Thoracic aorta (tissue), 2 donors: ENCODE data around the gene PNPLA8. TPM values are rescaled to one million over a fixed set of nuclear protein-coding genes. Genes with fewer than 3 reads are reported as not detected.

Experiments used
- ATAC-seq: fragments of 150-250 bp; one replicate; pipeline ENCODE4 v1.8.0; 2017; ENCODE audit warnings: low read depth; ENCODE audit not compliant: insufficient number of reproducible peaks, low FRiP score
- DNase-seq: peaks from one replicate; pipeline ENCODE4 v3.0.0-alpha.2; 2020; ENCODE audit warnings: low spot score
- H3K27ac ChIP-seq, 2 donors: fragments of 200-600 bp; sonication (generic); 1 replicate in 1 of 2; 2 replicates in 1 of 2; pipeline ENCODE4 v1.5.1; 2016; ENCODE audit warnings: mild to moderate bottlenecking in 2 of 2, moderate library complexity in 2 of 2
- H3K27me3 ChIP-seq: fragments of 200-600 bp; sonication (generic); replicated peaks from 2 replicates; pipeline ENCODE4 v1.6.0; 2016; ENCODE audit warnings: mild to moderate bottlenecking; ENCODE audit not compliant: insufficient read depth
- H3K36me3 ChIP-seq: fragments of 200-600 bp; sonication (generic); one replicate; pipeline ENCODE4 v1.5.1; 2016
- H3K4me1 ChIP-seq, 2 donors: fragments of 200-600 bp; sonication (generic); 1 replicate in 1 of 2; 2 replicates in 1 of 2; pipeline versions ENCODE4 v1.5.1 to v1.6.0; 2016; ENCODE audit warnings: low read depth in 2 of 2, mild to moderate bottlenecking in 1 of 2; ENCODE audit not compliant: control insufficient read depth in 1 of 2
- H3K4me3 ChIP-seq: fragments of 200-600 bp; sonication (generic); 2 replicates; pipeline ENCODE4 v1.5.1; 2016; ENCODE audit warnings: mild to moderate bottlenecking
- H3K9me3 ChIP-seq: fragments of 200-600 bp; sonication (generic); 2 replicates; pipeline ENCODE4 v1.5.1; 2016
- total RNA-seq, 2 donors: library from RNA; depleted of rRNA; stranded (reverse); fragments of >200 nt; gene quantifications; one replicate each; pipeline versions ENCODE4 v1.1.0 to v1.2.3, GENCODE V29; 2016
- TF ChIP-seq, protein P1 (sequence below): fragments of 200-600 bp; sonication (generic); IDR thresholded peaks from one replicate; pipeline ENCODE4 v1.5.1; 2019; ENCODE audit warnings: antibody characterized with exemption

Gene PNPLA8
- total RNA-seq, 2 donors from 2014 or later, result 29.6 to 45.8 TPM

DNA sequence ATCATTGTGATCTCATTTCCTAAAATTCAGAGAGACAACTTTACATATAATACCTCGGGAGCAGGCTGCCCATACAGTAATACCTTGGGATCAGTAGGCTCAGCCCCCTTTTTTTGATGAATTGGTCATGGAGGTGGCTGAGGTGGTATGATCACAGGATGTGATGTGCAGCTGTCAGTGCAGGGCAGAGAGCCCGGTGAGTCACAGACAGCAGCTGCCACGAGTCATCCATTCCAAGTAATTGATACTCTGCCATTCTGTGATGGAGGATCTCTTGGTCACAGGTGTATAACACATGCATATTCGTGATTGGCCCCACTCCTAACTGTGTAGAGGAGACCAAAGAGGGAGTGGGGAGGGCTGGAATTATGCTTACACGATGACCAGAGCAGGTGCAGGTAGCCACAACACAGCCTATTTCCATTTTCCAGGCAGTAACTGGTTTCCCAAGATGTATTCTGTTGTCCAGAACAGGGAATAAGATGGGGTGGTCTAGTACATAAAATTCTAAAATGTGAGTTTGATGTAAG, 83.8 kb downstream of the PNPLA8 start:
- DNase-seq (no peak), ATAC-seq (no peak)
- Histone ChIP-seq H3K4me3 (no peak overlapping the region), H3K9me3 (no peaks in the 10 kb centered on the region), H3K36me3 (no peaks in the 10 kb centered on the region), H3K4me1 (no peaks in the 10 kb centered on the region), H3K27me3 (no peaks in the 10 kb centered on the region), H3K27ac (no peak overlapping the region)
- TF ChIP-seq, protein P1, sequence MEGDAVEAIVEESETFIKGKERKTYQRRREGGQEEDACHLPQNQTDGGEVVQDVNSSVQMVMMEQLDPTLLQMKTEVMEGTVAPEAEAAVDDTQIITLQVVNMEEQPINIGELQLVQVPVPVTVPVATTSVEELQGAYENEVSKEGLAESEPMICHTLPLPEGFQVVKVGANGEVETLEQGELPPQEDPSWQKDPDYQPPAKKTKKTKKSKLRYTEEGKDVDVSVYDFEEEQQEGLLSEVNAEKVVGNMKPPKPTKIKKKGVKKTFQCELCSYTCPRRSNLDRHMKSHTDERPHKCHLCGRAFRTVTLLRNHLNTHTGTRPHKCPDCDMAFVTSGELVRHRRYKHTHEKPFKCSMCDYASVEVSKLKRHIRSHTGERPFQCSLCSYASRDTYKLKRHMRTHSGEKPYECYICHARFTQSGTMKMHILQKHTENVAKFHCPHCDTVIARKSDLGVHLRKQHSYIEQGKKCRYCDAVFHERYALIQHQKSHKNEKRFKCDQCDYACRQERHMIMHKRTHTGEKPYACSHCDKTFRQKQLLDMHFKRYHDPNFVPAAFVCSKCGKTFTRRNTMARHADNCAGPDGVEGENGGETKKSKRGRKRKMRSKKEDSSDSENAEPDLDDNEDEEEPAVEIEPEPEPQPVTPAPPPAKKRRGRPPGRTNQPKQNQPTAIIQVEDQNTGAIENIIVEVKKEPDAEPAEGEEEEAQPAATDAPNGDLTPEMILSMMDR, result no peak

DNA sequence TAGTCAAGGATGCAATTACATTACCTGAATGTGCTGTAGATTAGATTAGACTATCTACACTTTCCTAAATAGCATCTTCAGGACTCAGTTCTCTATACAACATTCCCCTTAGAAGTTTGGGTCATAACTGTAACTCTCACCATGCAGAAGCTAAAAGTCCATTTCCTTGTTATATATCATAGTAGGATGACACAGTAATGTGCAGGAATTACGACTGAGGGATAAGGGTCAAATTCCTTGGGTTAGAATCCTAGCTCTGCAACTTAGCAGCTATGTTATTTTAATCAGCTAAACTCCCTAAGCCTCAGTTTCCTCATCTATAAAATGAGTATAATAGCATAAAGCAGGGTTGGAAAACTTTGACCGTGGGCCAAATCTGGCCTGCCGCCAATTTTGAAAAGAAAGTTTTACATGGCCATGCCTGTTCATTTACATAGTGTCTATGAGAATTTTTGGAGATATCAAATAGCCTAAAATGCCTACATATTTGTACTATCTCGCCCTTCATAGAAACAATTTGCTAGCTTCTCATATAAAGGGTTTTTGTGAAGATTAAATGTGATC, 84.5 kb downstream of the PNPLA8 start:
- Histone ChIP-seq H3K4me1 (no peaks in the 10 kb centered on the region), H3K27ac (no peak overlapping the region), H3K27me3 (no peaks in the 10 kb centered on the region), H3K36me3 (no peaks in the 10 kb centered on the region), H3K9me3 (no peaks in the 10 kb centered on the region), H3K4me3 (no peak overlapping the region)
- DNase-seq (no peak), ATAC-seq (no peak)
- TF ChIP-seq, protein P1, result no peak

DNA sequence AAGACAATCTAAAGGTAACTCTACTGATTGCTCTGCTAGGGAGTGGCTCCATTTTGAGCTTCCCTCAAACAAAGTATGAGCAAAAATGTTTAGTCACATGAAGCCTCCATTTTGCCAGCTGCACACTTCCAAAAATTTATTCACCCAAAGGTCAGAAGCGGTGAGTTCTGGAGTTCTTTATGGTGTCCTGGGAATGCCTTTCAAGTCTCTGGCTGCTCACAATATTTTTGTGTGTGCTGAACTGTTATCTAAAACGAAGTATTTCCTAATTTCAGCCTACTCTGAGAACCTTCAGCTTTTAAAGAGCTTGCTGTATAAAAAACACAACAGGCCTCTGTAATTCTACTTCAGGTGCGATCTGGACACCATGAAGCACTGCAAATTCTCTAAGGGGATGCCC, 85.3 kb downstream of the PNPLA8 start:
- TF ChIP-seq, protein P1, result no peak
- Histone ChIP-seq H3K36me3 (no peaks in the 10 kb centered on the region), H3K27ac (no peak overlapping the region)

DNA sequence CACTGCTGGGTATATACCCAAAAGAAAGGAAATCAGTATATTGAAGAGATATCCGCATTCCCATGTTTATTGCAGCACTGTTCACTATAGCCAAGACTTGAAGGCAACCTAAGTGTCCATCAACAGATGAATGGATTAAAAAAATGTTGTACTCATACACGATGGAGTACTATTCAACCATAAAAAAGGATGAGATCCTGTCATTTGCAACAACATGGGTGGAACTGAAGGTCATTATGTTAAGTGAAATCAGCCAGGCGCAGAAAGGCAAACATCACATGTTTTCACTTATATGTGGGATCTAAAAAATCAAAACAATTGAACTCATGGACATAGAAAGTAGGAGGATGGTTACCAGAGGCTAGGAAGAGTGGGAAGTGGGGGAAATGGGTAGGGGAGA, 89.0 kb downstream of the PNPLA8 start:
- Histone ChIP-seq H3K27me3 (no peaks in the 10 kb centered on the region), H3K27ac (no peak overlapping the region), H3K36me3 (no peaks in the 10 kb centered on the region), H3K4me1 (no peaks in the 10 kb centered on the region), H3K4me3 (no peak overlapping the region), H3K9me3 (no peaks in the 10 kb centered on the region)
- TF ChIP-seq, protein P1, result no peak
- ATAC-seq (no peak), DNase-seq (no peak)

More for the DNA sequence above, 85.3 kb downstream of the PNPLA8 start:
- Histone ChIP-seq H3K4me1 (no peaks in the 10 kb centered on the region), H3K27me3 (no peaks in the 10 kb centered on the region), H3K4me3 (no peak overlapping the region), H3K9me3 (no peaks in the 10 kb centered on the region)
- ATAC-seq (no peak), DNase-seq (no peak)

DNA sequence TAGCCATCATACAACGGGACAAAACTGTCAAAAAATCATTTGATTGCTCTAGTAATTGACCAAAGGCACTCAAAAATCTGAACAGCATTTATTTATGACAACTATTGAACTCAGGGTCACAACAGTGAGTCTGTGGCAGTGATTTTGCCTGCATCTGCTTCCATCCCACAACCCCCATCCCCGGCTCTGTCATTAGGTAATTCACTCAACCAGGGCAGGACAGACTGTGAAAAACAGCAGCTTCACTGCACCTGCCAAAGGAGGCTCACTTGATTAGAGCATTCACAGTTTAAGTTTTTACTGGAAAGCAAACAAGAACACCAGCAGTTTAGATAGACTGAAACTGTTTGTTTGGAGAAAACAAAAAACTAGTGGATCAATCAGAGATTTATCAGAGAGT, 91.9 kb downstream of the PNPLA8 start:
- TF ChIP-seq, protein P1, result no peak
- ATAC-seq (no peak), DNase-seq (no peak)
- H3K4me1 ChIP-seq, result no peaks in the 10 kb centered on the region
- no peaks in the 10 kb centered on the region for H3K9me3 ChIP-seq
- H3K36me3 ChIP-seq, result no peaks in the 10 kb centered on the region
- H3K27ac ChIP-seq, result no peak overlapping the region
- H3K4me3 ChIP-seq, result no peak overlapping the region
- H3K27me3 ChIP-seq, result no peaks in the 10 kb centered on the region
